ENCODE results near the gene OR8S1.
"Not testable (repeated sequence)": the region's sequence is repeated elsewhere in the genome, so short reads cannot be mapped to it uniquely, and the experiment has no call there.

OR8S1 gene, protein sequence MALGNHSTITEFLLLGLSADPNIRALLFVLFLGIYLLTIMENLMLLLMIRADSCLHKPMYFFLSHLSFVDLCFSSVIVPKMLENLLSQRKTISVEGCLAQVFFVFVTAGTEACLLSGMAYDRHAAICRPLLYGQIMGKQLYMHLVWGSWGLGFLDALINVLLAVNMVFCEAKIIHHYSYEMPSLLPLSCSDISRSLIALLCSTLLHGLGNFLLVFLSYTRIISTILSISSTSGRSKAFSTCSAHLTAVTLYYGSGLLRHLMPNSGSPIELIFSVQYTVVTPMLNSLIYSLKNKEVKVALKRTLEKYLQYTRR

DNA sequence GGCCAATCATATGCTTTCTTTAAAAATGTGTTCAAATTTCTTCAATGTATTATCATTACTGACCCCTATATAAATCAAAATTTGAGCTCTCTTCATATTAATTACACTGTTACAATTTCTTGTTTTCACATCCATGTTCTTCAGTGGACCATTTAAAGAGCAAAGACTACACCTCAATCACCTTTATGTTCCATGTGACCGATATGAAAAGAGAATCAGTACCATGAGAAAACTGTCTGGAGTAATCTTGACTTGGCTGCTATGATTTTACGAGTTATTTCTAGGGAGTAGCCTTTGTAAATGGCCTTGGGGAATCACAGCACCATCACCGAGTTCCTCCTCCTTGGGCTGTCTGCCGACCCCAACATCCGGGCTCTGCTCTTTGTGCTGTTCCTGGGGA, at the start of gene OR8S1:
Gene OR8S1, plus strand, starts transcription at position 301 of the 400 bp plus-strand sequence. Its CDS starts 0 bp downstream, at position 301.
- no peak for DNase-seq (ENCODE audit: low read depth)

DNA sequence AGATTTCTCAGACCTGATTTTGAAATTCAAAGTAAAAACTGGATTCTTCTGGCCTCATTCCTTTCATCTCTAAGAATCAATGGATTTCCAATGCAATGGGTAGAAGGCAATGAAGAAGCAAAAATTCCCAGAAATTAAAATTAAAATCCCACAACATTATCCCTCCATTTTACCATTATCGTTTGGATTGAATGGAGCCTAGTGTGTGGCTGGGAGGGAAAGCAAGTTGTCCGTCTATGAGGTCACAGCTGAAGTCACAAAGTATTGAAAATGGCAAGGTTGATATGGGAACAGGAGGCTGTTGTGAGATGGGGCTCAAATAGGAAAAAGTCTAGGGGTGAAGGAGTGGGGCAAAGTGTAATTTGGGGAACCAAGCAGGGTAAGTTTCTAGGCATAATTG, 43.2 kb upstream of the OR8S1 start, which contains the start of gene C12orf54:
Gene C12orf54, plus strand, starts transcription at position 301 of the 400 bp plus-strand sequence. CDS start 799 bp downstream, outside the sequence.
- no peak for DNase-seq (ENCODE audit: low read depth)

DNA sequence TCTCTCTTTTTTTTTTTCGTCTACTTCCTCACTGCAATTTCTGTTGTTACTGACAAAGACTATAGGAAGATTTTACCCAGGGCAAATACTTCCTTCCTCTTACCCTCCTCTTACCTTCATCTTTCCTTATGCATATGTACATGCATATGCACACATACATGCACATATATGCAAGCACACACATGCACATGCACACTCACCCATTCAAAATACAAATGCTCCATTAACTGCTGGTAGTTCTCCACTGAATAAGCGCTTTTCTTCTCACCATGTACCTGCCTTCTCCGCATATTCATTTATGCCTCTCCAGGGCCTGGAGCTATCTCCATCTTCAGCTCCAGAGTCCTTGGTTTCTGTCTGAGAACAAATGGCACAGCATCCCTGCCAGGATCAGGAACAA, 42.5 kb upstream of the OR8S1 start:
- no peak for DNase-seq (ENCODE audit: low read depth)

DNA sequence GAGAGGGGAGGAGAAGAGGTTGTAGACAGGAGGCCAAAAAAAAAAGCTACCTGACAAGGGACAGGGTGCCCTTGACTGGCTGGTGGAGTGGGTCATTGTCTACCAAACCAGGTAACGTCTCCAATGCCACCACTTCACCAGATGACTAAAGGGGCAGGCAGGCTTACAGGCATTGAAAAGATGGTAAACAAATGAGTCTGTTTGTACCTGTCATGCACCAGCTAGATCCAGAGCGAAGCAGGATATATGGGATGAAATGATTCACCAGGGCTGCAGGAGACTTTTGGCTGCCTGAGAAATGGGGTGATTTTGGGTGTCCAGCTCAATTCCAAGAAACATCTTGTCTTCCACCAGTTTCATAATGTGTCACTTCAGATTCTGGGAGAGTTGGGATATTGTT, 39.2 kb upstream of the OR8S1 start:
- no peak for DNase-seq (ENCODE audit: low read depth)

DNA sequence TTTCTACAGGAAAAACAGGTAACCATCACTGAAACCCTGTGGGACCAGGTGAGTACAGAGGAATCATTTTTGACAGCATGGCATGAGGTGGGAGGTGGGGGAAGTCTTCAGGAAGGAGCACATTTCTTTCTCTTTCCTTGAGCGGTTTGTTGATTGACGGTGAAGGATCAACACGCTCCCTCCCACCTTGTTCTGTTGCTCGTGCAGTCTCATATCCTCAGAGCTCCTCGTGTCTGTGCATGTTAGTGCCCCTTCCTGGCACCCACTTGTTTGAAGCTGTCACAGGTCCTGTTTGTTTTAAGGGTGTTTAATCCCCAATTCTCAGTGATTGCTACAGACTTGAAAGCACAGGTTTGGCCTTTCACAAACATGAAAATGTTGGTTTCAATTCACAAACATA, 38.8 kb upstream of the OR8S1 start:
- DNase-seq (ENCODE audit: low read depth): no peak

DNA sequence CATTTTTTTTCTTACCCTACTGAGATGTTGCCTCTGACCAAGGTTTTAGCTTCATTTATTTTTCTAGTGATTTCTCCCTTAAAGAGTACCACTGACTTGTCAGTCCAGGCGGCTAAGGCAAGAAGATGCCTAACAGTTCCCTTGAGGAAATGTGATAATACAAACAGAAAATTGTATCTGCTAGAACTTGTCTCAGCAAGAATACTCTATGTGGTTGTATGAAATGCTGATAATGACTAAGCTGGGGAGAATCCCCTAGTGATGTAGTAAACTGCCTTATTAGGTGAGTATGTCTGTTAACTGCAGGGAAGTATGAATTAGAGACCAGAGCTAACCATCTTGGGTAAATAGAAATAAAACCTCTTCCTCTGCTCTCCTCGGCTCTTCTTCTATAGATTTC, 36.4 kb upstream of the OR8S1 start:
- DNase-seq (ENCODE audit: low read depth): peak; percentile 71

DNA sequence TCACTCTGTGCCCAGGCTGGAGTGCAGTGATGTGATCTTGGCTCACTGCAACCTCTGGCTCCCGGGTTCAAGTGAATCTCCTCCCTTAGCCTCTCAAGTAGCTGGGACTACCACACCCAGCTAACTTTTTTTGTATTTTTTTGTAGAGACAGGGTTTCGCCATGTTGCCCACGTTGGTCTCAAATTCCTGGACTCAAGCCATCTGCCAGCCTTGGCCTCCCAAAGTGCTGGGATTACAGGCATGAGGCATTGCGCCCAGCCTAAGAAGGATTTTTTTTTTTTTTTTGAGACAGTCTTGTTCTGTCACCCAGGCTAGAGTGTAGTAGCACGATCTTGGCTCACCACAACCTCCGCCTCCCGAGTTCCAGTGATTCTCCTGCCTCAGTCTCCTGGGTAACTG, 36.0 kb upstream of the OR8S1 start:
- DNase-seq (ENCODE audit: low read depth): not testable (repeated sequence)

DNA sequence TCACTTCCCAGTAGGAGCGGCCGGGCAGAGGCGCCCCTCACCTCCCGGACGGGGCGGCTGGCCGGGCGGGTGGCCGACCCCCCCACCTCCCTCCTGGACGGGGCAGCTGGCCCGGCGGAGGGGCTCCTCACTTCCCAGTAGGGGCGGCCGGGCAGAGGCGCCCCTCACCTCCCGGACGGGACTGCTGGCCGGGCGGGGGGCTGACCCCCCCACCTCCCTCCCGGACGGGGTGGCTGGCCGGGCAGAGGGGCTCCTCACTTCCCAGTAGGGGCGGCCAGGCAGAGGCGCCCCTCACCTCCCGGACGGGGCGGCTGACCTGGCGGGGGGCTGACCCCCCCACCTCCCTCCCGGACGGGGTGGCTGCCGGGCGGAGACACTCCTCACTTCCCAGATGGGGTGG, 25.2 kb upstream of the OR8S1 start:
- not testable (repeated sequence) for DNase-seq (ENCODE audit: low read depth)

DNA sequence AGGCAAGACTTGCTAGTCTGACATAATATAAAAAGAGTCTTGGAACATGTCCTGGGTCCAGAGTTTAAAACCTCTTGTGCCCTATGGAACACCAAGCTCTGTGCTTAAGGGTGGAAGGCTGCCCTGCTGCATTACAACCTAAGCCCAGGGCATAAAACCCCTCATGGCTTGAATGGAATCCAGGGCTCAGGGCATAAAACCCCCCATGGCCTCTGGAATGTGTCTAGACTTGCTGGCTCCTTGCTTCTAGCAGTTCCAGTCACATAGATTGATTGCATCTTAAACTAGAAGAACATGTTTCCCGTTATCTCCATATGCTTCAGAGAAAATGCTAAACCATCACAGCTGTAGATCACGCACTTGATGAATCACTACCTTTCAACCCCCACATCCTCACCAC, 18.6 kb upstream of the OR8S1 start:
- not testable (repeated sequence) for DNase-seq (ENCODE audit: low read depth)

DNA sequence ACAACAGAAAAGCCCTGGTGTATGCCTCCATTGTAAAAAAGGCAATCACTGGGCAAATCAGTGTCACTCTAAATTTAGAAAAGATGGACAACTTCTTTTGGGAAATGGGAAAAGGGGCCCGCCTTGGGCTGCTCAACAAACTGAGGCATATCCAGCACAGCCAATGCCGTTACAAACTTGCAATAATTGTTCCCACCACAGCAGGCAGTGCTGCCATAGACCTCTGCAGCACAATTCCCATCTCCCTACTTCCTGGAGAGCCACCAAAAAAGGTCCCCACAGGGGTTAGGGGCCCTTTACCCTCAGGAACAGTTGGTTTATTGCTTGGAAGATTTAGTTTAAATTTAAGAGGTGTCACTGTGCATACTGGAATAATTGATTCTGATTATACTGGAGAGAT, 16.4 kb upstream of the OR8S1 start:
- no peak for DNase-seq (ENCODE audit: low read depth)

DNA sequence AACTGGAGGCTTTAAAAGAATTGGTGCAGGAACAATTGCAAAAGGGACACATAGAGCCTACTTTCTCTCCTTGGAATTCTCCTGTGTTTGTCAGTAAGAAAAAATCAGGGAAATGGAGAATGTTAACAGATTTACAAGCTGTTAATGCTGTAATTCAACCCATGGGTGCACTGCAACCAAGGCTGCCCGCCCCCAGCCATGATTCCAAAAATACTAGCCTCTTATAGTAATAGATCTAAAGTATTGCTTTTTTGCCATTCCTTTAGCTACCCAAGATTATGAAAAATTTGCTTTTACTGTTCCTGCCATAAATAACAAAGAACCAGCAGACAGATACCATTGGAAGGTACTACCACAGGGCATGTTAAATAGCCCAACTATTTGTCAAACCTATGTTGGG, 15.3 kb upstream of the OR8S1 start:
- no peak for DNase-seq (ENCODE audit: low read depth)

DNA sequence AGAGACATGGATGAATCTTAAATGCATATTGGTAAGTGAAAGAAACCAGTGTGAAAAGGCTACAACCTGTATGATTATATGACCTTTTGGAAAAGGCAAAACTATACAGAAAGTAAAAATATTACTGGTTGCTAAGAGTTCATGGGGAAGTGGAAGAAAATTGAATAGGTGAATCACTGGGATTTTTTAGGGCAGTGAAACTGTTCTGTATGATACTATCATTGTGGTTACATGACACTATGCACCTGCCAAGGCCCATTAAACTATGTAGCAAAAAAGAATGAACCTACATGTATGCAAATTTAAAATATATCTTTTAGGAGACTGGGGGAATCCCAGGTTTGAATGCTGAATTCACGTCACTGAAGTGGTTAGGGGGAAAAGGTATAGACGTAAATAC, 12.6 kb upstream of the OR8S1 start:
- DNase-seq (ENCODE audit: low read depth): no peak

DNA sequence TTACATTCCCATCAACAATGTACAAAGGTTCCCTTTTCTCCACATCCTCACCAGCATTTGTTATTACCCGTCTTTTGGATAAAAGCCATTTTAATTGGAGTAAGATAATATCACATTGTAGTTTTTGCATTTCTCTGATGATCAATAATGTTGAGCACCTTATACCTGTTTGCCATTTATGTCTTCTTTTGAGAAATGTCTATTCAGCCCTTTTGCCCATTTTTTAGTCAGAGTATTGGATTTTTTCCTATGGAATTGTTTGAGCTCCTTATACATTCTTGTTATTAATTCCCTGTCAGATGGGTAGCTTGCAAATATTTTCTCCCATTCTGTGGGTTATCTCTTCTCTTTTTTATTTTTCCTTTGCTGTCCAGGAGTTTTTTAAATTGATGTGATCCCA, 10.7 kb upstream of the OR8S1 start:
- DNase-seq (ENCODE audit: low read depth): no peak

DNA sequence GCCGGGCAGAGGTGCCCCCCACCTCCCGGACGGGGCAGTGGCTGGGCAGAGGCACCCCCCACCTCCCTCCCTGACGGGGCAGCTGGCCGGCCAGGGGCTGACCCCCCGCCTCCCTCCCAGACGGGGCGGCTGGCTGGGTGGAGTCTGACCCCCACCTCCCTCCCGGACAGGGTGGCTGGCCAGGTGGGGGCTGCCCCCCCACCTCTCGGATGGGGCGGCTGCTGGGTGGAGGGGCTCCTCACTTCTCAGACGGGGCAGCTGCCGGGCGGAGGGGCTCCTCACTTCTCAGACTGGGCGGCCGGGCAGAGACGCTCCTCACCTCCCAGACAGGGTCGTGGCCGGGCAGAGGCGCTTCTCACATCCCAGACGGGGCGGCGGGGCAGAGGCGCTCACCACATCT, 5.1 kb upstream of the OR8S1 start:
- not testable (repeated sequence) for DNase-seq (ENCODE audit: low read depth)

DNA sequence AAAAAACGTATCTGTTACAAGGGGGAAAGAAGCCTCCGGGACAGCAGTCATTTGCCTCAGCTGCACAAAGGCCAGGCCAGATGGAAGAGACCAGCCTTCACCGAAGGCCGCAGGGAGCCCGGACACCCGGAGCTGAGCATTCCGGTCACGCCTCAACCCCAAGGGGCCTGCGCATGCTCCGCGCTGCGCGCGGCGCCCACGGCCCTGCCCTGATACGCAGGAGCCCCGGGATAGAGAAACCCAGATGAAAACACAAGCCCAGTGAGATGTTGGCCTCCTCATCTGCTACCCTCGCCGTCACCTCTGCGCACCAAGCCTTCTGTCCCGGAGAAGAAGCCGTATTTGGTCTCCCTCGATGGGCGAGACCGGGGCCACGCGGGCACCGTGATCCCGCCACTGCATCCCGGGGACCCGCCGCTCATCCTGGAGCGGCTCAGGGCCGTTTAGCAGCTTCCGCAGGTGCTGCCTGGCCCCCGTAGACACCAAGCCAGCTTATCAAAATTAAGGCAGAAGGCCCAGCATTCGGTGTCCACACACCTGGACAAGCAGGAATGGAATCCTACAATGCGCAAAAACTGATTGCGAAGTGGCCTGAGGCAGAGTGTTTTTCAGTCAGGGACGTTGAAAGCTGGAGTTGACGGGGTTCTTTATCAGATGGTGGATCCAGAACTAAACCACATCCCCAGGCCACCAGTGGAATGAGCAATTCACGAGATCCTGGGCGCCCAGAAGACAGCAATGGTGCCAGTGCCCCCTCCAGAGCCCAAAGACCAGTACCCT, 2.6 kb downstream of the OR8S1 start:
- DNase-seq (ENCODE audit: low read depth): no peak

DNA sequence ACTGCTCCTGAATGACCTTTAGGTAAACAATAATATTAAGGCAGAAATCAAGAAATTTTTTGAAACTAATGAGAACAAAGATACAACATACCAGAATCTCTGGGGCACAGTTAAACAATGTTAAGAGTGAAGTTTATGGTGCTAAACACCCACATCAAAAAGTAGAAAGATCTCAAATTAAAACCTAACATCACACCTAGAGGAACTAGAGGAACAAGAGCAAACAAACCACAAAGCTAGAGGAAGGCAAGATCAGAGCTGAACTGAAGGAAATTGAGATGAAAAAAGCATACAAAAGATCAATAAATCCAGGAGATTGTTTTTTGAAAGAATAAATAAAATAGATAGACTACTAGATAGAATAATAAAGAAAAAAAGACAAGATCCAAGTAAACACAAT, 7.2 kb downstream of the OR8S1 start:
- no peak for DNase-seq (ENCODE audit: low read depth)

DNA sequence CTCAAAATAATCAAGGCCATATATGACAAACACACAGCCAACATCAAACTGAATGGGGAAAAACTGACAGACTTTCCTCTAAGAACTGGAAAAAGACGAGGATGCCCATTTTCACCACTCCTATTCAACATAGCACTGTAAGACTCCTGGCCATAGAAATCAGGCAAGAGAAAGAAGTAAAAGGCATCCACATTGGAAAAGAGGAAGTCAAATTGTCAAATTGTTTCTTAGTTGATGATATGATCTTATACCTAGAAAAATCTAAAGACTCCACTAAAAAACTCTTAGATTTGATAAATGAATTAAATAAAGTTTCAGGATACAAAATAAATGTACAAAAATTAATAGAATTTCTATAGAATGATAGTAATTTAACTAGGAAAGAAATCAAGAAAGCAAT, 11.2 kb downstream of the OR8S1 start:
- no peak for DNase-seq (ENCODE audit: low read depth)

DNA sequence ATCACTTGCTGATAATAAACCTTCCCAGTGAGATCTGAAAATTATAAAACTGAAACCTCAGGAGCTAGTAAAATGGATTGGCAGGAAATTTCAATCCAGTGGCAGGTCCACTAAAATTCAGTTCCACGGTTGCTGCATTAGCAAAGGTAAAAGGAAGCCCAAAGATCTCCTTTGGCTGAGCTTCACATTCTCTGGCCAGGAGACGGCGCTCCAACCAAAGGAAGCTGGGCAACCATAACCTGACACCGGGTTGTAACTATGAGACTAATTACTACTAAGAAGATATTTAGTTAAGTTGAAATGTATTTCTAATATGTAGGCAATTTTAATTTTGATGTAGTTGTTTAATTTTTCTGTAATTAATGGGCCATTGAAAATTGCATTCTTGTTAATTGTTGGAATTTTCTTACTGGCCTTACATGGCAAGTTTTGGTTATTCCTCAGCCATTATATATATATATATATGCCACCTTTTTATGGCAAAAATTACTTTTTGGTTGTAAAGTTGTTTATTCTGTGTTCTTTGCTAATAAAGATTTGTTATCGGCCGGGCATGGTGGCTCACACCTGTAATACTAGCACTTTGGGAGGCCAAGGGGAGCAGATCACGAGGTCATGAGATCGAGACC, 17.0 kb downstream of the OR8S1 start:
- peak; percentile 12 for DNase-seq (ENCODE audit: low read depth)

DNA sequence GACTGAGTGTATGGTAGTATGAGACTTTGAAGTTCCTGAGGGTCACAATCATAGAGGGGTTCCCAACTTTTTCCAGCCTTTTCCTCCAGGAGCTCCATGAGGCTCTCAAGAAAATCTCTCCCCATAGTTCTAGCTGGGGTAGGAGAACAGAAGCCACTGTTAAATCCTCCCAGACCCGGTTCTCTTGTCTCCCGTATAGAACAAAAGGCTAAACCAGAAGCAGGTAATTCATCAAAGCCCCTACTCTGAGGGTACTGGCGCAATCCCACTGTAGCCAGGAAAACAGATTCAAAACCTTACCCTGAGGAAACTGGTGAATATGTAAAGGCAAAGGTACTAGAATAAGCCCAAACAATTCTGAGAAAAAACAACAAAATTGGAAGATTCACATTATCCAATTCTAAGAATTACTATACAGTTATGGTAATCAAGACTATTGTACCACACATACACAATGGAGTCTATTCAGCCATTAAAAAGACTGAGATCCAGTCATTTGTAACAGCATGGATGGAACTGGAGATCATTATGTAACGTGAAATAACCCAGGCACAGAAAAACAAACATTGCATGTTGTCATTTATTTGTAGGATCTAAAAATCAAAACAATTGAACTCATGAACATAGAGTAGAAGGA, 20.5 kb downstream of the OR8S1 start:
- no peak for DNase-seq (ENCODE audit: low read depth)

DNA sequence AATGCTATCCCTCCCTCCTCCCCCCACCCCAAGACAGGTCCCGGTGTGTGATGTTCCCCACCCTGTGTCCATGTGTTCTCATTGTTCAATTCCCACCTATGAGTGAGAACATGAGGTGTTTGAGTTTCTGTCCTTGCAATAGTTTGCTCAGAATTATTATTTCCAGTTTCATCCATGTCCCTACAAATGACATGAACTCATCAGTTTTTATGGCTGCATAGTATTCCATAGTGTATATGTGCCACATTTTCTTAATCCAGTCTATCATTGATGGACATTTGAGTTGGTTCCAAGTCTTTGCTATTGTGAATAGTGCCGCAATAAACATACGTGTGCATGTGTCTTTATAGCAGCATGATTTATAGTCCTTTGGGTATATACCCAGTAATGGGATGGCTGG, 21.6 kb downstream of the OR8S1 start:
- DNase-seq (ENCODE audit: low read depth): not testable (repeated sequence)

DNA sequence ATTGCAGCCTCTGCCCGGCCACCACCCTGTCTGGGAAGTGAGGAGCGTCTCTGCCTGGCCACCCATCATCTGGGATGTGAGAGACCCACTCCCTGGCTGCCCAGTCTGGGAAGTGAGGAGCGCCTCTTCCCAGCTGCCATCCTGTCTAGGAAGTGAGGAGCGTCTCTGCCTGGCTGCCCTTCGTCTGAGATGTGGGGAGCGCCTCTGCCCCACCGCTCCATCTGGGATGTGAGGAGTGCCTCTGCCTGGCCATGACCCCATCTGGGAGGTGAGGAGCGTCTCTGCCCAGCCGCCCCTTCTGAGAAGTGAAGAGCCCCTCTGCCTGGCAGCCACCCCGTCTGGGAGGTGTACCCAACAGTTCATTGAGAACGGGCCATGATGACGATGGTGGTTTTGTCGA, 26.2 kb downstream of the OR8S1 start:
- DNase-seq (ENCODE audit: low read depth): not testable (repeated sequence)

DNA sequence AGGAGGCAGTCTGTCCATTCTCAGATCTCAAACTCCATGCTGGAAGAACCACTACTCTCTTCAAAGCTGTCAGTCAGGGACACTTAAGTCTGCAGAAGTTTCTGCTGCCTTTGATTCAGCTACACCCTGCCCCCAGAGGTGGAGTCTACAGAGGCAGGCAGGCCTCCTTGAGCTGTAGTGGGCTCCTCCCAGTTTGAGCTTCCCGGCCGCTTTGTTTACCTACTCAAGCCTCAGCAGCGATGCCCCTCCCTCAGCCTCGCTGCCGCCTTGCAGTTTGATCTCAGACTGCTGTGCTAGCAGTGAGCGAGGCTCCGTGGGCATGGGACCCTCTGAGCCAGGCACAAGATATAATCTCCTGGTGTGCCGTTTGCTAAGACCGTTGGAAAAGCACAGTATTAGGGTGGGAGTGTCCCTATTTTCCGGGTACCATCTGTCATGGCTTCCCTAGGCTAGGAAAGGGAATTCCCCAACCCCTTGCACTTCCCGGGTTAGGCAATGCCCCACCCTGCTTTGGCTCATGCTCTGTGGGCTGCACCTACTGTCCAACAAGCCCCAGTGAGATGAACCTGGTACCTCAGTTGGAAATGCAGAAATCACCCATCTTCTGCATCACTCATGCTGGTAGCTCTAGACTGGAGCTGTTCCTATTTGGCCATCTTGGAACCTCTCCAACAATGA, 28.4 kb downstream of the OR8S1 start:
- DNase-seq (ENCODE audit: low read depth): not testable (repeated sequence)

All from amniotic epithelial cell (primary cell).